T1000 (cell line): ENCODE measurements around the gene CACNA1C.

Source experiments
- DNase-seq: peaks from one replicate; lab custom pipeline; 2025; ENCODE audit warnings: mixed read lengths; lab: John Stamatoyannopoulos, UW

The CACNA1C gene

GRCh38 chr12:2553388-2554126 is 500.8 kb downstream of the CACNA1C start:
- DNase-seq, result no peak

GRCh38 chr12:2555487-2556082 is 502.8 kb downstream of the CACNA1C start:
- no peak for DNase-seq

- no peak for DNase-seq
Observed at GRCh38 chr12:2557597-2557996, 504.8 kb downstream of the CACNA1C start.

DNA sequence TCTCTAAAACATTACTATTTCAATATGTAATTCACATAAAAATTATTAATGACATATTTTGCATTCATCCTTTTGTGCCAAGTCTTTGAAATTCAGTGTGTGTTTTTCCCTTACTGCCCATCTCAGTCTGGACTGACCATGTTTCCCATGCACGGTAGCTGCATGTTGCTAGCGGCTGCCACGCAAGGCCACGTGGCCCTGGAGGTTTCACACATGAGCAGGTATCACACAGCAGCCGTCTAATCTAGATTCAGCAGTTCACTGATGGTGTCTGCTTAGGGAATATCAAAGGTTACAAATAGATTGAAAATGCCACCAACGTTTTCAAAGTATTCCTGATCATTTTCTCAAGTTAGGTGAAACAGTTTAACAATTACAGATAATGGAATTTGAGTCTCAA is 507.1 kb downstream of the CACNA1C start:
- DNase-seq, result no peak

DNA sequence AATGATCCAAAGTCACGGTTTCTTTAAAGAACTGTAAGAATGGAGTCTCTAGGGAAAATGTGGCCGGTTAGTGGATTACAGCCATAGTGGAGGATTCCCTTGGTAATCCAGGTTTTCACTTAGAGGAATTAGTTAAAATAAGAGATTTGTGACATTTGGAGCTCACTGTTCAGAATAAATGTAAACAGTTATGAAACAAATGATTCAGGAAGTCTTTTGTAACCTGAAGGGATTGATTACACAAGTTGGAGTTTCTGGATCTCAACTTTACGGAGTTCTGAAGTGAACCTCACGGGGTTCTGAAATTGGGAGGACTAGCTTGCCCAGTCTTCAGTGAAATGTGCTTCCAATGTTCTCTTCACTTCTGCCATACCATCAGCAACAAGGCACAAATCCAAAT is 507.6 kb downstream of the CACNA1C start:
- no peak for DNase-seq

GRCh38 chr12:2561367-2561766 is 508.6 kb downstream of the CACNA1C start:
- DNase-seq, result no peak

DNA sequence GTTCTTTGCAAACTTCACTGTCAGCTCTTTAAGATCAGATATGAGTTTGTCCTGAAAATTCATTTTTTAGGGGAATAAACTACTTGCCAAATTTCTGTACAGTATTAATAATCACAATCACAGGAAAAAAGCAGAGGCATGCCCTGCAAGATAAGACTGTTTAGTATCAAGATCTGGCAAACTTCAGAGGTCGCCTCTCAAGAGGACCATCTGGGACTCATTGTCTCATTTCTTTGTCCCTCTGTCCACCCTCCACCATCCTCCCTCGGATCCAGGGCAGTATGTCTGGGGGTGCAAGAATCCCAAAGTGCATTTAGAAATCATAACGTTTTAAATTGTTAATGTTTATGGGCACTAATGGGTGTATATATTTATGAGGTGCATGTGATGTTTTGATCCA is 509.6 kb downstream of the CACNA1C start:
- no peak for DNase-seq

DNA sequence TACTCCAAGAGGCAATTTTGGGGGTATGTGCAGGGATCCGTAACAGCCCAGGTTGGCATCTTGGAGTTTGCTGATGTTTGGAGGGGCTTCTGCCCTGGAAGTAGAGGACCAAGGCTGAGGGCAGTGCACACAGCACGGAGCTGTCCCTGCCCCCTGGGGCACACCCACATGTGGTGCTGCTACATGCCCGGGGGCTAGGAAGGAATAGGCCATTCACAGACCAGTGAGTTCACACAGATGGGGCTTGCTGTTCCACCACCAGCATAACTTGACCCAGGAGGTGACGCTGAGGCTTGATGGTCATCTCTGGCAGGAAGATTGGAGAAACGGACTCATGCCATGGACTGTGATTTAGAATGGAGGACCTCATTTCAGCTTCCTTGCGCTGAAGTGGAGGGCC is 510.9 kb downstream of the CACNA1C start:
- DNase-seq, result no peak

DNA sequence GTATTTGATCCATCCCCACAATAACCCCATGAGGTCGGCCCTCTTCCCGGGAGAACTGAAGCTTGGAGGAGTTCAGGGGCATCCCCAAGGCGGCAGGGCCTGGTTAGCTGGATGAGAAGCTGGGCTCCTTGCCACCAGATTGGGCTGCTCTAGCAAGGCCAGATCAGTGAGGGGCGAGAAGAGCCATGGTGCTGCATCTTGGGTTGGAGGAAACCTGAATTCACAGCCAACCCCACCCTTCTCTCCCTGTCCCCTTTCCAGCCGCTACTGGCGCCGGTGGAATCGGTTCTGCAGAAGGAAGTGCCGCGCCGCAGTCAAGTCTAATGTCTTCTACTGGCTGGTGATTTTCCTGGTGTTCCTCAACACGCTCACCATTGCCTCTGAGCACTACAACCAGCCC is 513.4 kb downstream of the CACNA1C start:
- no peak for DNase-seq

DNA sequence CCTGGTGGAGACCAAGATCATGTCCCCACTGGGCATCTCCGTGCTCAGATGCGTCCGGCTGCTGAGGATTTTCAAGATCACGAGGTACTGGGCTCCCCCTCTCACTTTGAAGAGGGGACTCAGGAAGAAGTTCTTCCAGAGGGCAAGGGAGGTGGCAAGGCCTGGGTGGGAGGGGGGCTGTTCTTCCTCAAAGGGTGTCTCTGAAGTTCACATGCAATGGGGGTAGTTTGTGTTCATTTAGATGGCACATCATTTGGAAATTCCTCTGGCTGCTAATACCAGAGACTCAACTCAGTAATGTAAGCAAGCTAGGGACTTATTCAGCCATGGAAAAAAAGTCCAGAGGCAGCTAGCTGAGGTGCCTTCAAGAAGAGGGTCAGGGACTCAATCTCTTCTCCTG is 514.9 kb downstream of the CACNA1C start:
- no peak for DNase-seq

GRCh38 chr12:2570562-2570961 is 517.8 kb downstream of the CACNA1C start:
- no peak for DNase-seq

DNA sequence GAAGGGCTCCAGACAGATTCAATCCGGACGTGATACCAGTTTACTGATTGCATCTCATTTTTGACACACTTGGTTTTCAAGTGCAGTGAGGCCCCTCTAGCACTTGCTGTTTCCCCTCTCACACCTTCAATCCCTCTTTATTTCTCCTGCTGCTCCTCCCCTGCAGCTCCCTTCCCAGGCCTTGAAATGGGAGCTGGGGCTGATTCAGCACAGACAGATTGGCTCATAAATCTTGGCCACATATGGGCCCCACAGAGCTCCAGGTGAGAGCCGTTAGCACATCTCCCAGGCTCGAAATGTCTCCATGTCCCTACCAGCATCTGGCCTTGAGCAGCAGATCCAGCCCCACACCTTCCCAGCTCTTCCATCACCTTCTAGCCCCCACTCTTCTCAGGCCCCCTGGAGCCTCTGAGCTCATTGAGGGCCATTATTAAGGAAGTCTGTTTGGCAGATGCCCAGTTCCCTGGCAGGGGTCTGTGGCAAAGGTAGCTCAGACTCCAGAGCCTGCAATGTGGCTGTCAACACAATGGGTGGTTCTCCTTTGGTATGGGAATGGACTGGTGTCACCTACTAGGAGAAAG is 521.7 kb downstream of the CACNA1C start:
- DNase-seq, result no peak

- no peak for DNase-seq
Observed at GRCh38 chr12:2575245-2575644, 522.5 kb downstream of the CACNA1C start.

- DNase-seq, result no peak
Observed at GRCh38 chr12:2578211-2578610, 525.4 kb downstream of the CACNA1C start.

DNA sequence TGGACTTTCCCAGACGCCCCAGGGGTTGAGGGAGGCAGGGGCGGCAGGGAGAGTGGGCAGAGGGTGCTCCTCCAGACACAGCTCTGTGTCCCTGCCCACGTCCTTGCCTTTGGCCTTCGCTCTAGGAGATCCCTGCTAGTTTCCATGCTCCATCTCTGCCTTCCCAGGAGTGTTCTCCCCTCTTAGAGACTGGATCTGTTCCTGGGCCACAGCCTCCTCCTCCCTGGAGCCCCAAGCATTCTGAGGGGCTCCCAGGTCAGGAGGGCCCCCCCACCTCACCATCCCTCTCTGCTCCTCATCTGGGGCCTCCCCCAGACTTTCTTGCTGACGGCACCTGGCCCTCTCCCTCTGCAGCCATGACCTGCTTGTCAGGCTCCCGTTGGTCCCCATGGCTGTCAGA is 526.0 kb downstream of the CACNA1C start:
- DNase-seq, result no peak

- no peak for DNase-seq
Observed at GRCh38 chr12:2580821-2581220, 528.0 kb downstream of the CACNA1C start.

GRCh38 chr12:2581293-2582045 is 528.7 kb downstream of the CACNA1C start:
- DNase-seq, result no peak

- no peak for DNase-seq
Observed at GRCh38 chr12:2582631-2583030, 529.8 kb downstream of the CACNA1C start.

DNA sequence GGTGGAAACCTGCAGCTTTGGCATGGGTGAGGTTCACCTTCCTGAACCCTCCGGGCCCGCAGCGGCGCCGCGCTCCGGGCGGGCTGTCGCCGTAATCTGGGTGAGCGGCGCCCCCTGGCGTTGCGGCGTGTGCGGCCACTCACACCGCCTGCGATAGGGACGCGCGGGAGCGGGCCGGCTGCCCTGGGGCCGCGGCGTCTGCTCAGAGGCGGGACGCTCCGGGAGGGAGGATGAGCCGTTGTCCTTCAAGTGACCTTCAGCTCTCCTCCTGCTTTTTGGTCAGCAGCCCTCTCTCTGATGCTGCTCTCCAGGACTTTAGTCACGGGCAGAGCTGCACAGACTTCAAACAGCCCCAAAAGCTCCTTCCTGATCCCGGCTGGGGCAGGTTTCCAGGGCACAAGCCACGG is 530.3 kb downstream of the CACNA1C start:
- DNase-seq, result peak; percentile 55

DNA sequence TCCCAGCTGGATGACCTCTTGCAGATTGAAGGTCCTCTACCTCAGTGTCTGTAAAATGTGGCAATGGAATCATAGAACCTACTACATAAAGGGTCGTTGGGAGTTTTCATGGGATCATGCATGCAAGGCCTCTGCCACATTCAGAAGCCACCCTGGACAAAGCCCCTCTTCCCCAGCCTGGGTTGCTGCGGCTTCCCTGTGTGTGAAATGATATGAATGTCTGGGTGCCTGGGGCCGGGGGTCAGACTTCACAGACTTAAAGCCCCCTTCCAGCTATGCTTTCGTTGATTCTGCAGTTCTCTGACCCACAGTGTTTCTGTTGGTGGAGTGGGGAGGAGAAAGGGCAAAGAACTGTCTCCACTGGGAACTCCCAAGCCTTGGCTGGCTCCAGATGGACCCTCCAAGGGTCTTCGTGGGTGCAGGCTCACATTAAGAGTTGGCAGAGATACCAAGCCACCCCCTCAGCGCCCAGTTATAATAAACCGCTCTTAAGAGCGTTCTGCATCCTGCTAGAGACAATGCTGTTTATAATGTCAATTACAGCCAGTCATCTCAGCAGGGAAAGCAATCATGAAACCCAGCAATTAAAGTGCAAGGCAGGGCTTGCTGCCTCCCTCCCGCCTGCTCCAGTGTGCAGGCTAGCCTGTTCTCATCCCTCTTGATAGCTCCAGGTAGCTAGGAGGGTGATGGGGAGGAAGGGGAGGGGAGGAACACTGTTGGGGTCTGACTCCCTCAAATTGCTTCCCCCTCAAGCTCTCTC is 531.0 kb downstream of the CACNA1C start:
- DNase-seq, result no peak

DNA sequence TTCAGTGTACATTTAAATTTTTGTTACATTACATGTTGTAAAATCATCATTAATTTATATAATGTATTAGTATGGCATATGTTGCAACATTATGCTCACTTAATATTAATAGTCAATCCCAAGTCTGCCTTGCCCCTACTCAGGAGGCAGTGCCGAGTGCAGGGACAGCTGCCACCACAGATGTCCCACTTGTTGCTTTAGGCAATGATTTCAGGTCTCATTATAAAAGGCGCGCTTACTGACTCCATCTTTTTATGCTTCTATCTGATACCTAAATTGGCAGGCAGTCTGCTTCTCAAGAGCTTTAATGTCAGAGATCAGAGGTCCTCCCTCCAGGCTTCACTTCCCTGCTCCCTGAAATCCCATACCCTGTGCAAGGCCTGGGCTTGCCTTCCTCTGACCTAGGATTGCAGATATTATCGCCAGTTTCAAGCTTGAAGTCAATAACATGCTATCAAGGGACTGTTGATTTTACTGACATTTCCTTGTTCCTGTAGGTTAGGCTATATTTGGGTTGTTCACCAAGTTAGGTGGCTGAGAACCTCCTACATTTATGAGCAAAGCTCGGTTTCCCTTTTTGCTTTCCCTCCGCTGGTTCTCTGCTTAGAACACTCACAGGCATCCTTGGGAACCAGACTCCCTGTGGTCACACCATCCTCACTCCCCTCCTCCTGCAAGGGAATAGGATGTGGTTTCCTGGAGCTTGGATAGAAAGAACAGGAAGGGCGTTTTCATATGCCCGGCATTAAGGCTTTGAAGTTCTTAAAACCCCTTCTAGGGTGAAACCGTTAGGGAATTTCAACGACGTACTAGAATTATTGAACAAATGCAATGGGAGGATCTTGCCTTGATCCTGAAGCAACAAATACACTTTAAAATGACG is 533.6 kb downstream of the CACNA1C start:
- DNase-seq, result no peak
